ENCODE measurements around the gene PON3.

GRCh38 chr7:95318501-95319100 is 77.6 kb downstream of the PON3 start:
- TF ChIP-seq RAD21 (CRISPR knock-in tag; IDR thresholded peaks at IDR 0.05) (no peak), JUND (CRISPR knock-in tag; IDR thresholded peaks at IDR 0.05) (no peak), YY1 (IDR thresholded peaks at IDR 0.05; ENCODE audit: insufficient read depth, insufficient replicate concordance, low read depth, low read length) (no peak), TSC22D2 (CRISPR knock-in tag; IDR thresholded peaks at IDR 0.05; ENCODE audit: borderline replicate concordance) (no peak), CTCF (CRISPR knock-in tag; IDR thresholded peaks at IDR 0.05) (no peak), RORA (CRISPR knock-in tag; IDR thresholded peaks at IDR 0.05) (no peak), SATB2 (CRISPR knock-in tag; IDR thresholded peaks at IDR 0.05) (no peak), MYNN (CRISPR knock-in tag; IDR thresholded peaks at IDR 0.05; ENCODE audit: low read depth) (no peak), HMGXB4 (CRISPR knock-in tag; IDR thresholded peaks at IDR 0.05; ENCODE audit: borderline replicate concordance in 1 of 2, low read depth in 1 of 2) (no peak), ELK4 (CRISPR knock-in tag; IDR thresholded peaks at IDR 0.05; ENCODE audit: borderline replicate concordance) (no peak), MTA3 (CRISPR knock-in tag; IDR thresholded peaks at IDR 0.05) (no peak), EZH2 (conservative IDR thresholded peaks at IDR 0.05; ENCODE audit: low read depth, low read length) (no peak)

All from HepG2 (cell line).